ENCODE measurements around the gene VAC14.

VAC14 gene

GRCh38 chr16:70754371-70754770, 46.6 kb downstream of the VAC14 start:
- Histone ChIP-seq H3K27me3 (no peaks in the 10 kb centered on the region), H3K36me3 (peaks cover 47% of the 10 kb centered on the region), H3K4me2 (0 out of 2 replicates have a peak overlapping the region, but pooled peaks have one; percentile 12), H3K4me1 (peaks cover 79% of the 10 kb centered on the region), H3K9me3 (no peaks in the 10 kb centered on the region), H3K4me3 (no peak overlapping the region), H3K9ac (no peak overlapping the region), H3K27ac (peak overlapping the region; percentile 94), H4K20me1 (no peaks in the 10 kb centered on the region)
- no peak for TF ChIP-seq Cebpa-rat (IDR thresholded peaks at IDR 0.05)

DNA sequence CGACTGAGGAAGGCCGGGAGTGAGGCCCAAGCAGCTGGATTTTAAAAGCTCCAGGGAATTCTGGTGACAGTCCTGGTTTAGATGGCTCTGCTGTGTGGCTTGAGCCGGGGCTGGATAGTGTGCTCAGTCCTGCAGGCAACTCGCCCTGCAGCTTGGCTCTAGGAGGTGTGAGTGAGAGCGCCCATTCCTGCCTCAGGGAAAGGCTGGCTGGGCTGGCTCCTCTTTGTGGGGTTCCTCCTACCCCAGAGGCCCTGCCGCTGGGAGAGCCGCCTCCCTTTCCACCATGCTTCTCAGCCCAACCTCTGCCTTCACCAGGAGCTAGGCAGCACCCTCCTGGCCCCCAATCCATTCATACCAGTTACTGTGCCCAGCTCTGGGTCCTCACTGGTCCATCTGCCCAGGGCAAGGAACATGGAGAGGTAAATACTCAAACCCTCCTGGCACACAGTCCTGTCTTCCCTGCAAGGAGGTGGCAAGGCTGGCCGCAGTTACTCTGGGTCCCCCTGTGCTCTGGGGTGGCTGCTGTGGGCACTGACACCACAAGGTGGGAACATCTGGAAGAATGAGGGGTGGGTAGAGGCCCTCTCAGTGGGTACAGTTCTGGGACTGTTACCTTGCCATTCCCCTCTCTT, 47.1 kb downstream of the VAC14 start:
- peaks cover 79% of the 10 kb centered on the region for H3K4me1 ChIP-seq
- 0 out of 2 replicates have a peak overlapping the region, but pooled peaks have one; percentile 12 for H3K4me2 ChIP-seq

GRCh38 chr16:70753228-70753627, 47.7 kb downstream of the VAC14 start:
- 0 out of 2 replicates have a peak overlapping the region, but pooled peaks have one; percentile 15 for H3K9ac ChIP-seq
- H3K27ac ChIP-seq, result peak overlapping the region; percentile 94
- peaks cover 38% of the 10 kb centered on the region for H3K36me3 ChIP-seq
- peaks cover 84% of the 10 kb centered on the region for H3K4me1 ChIP-seq
- no peak for TF ChIP-seq Cebpa-rat (IDR thresholded peaks at IDR 0.05)
- no peak overlapping the region for H3K4me3 ChIP-seq
- no peaks in the 10 kb centered on the region for H3K27me3 ChIP-seq
- peak overlapping the region; percentile 91; the same call in 1 of the 2 replicates for H3K4me2 ChIP-seq
- no peaks in the 10 kb centered on the region for H3K9me3 ChIP-seq
- no peaks in the 10 kb centered on the region for H4K20me1 ChIP-seq

More for the DNA sequence above, 47.1 kb downstream of the VAC14 start:
- H3K9me3 ChIP-seq, result no peaks in the 10 kb centered on the region
- no peak for TF ChIP-seq Cebpa-rat (IDR thresholded peaks at IDR 0.05)
- H3K4me3 ChIP-seq, result no peak overlapping the region
- H3K27me3 ChIP-seq, result no peaks in the 10 kb centered on the region
- peak overlapping the region; percentile 94 for H3K27ac ChIP-seq
- H3K36me3 ChIP-seq, result peaks cover 41% of the 10 kb centered on the region
- no peak overlapping the region for H3K9ac ChIP-seq
- no peaks in the 10 kb centered on the region for H4K20me1 ChIP-seq

DNA sequence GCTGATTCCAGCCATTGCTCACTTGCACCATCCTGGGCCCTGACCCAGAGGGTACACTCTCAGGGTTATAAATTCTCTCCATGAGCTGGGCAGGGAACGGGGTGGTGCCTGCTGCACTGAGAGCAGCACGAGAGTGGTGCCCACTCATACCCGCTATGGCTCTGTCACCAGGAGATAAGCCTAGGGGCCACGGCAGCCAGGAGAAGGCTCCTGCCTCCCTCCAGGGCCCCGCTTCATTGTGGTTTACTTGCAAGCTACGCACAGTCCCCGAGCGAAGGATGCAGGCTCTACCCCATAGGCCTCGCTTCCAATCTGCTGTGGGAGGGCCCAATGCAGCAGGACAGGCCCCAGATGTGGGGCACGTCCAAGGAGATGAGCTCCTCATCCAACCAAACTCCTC, 48.5 kb downstream of the VAC14 start:
- H3K4me2 ChIP-seq, result peak overlapping the region; percentile 91
- peak overlapping the region; percentile 94 for H3K27ac ChIP-seq
- H3K9ac ChIP-seq, result no peak overlapping the region
- H3K4me3 ChIP-seq, result no peak overlapping the region
- peaks cover 88% of the 10 kb centered on the region for H3K4me1 ChIP-seq
- no peaks in the 10 kb centered on the region for H3K27me3 ChIP-seq
- H3K9me3 ChIP-seq, result no peaks in the 10 kb centered on the region
- no peak for TF ChIP-seq Cebpa-rat (IDR thresholded peaks at IDR 0.05)
- H3K36me3 ChIP-seq, result peaks cover 34% of the 10 kb centered on the region
- no peaks in the 10 kb centered on the region for H4K20me1 ChIP-seq

DNA sequence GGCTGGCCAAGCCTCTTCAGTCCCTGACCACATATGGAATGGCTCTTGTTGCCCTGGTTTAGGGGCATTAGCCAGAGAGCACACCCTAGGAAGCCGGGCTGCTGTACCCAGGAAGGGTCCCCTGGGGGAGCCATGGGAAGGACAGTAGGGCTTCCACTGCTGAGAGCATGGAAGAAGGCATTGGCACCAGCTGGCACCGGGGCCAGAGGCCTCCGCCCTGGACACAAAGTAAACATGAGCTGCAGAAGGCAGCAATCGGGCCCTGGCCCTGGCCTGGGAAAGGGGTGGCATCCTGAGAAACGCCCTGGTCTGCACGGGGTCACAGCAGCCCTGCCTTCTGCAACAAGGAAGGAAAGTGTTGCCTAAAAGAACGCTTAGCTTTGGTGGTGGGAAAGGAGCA, 49.4 kb downstream of the VAC14 start:
- Histone ChIP-seq H3K9ac (peak overlapping the region; percentile 75), H3K27ac (peak overlapping the region; percentile 94), H3K36me3 (peaks cover 26% of the 10 kb centered on the region), H3K9me3 (no peaks in the 10 kb centered on the region), H3K4me1 (peaks cover 93% of the 10 kb centered on the region), H3K4me3 (0 out of 2 replicates have a peak overlapping the region, but pooled peaks have one; percentile 39), H3K27me3 (no peaks in the 10 kb centered on the region), H4K20me1 (no peaks in the 10 kb centered on the region), H3K4me2 (peak overlapping the region; percentile 91)
- no peak for TF ChIP-seq Cebpa-rat (IDR thresholded peaks at IDR 0.05)

- no peak for TF ChIP-seq Cebpa-rat (IDR thresholded peaks at IDR 0.05)
- Histone ChIP-seq H3K27me3 (no peaks in the 10 kb centered on the region), H3K4me1 (peaks cover 93% of the 10 kb centered on the region), H3K9ac (peak overlapping the region; percentile 75), H4K20me1 (no peaks in the 10 kb centered on the region), H3K4me3 (peak overlapping the region; percentile 39; the same call in 1 of the 2 replicates), H3K27ac (peak overlapping the region; percentile 94), H3K36me3 (peaks cover 20% of the 10 kb centered on the region), H3K4me2 (peak overlapping the region; percentile 91), H3K9me3 (no peaks in the 10 kb centered on the region)
Observed at GRCh38 chr16:70750893-70751467, 50.0 kb downstream of the VAC14 start.

DNA sequence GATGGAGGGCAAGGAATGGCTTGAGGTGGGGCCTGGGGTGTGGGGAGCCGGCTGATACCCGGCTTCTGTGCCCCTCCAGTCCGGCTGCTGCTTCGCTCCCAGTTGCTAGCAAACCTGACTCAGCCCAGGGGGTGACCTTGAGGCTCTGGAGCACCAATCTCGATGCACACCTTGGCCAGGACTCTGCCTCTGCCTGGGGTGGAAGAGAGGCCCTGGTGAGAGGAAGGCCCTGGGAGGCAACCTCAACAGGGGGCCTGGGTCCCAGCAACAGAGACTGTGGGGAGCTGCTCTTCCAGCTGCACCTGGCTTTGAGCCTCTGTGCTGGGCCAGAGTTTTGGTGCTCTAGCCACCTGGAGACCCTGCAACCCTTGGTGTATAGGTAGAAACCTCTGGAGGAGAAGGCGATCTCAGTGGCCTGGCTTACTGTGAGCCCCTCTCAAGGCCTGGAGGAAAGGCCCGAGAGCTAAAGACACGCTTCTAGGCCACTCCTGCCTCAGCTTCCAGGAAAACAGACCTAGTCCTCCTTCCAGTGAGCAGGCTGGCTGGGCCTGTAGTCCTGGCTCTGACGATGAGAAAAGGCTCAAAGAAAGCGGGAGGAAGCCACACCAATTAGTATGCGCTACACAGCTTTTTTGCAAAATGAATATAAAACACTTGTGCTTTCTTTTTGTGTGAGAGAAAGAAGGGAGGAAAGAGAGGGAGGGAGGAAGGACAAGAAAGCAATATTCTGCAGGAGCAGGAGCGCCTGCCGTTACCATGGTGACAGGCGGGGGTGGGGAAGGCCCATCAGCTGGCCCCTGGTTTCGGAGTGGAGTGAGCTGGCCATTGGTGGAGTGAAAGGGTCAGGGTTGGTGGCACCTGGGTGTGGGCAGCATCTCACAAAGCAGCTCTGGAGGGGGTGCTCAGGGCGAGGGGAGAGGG, 51.0 kb downstream of the VAC14 start:
- H3K9me3 ChIP-seq, result no peaks in the 10 kb centered on the region
- peak overlapping the region; percentile 75 for H3K9ac ChIP-seq
- no peaks in the 10 kb centered on the region for H3K27me3 ChIP-seq
- no peaks in the 10 kb centered on the region for H4K20me1 ChIP-seq
- peaks cover 17% of the 10 kb centered on the region; the same call in 1 of the 2 replicates for H3K36me3 ChIP-seq
- peaks cover 96% of the 10 kb centered on the region for H3K4me1 ChIP-seq
- H3K4me2 ChIP-seq, result peak overlapping the region; percentile 91
- TF ChIP-seq Cebpa-rat (IDR thresholded peaks at IDR 0.05), result no peak
- H3K4me3 ChIP-seq, result no peak overlapping the region
- peak overlapping the region; percentile 94 for H3K27ac ChIP-seq

GRCh38 chr16:70749006-70749678, 51.8 kb downstream of the VAC14 start:
- Histone ChIP-seq H3K27ac (peak overlapping the region; percentile 94), H3K4me2 (peak overlapping the region; percentile 91), H3K9ac (peak overlapping the region; percentile 75), H4K20me1 (no peaks in the 10 kb centered on the region), H3K9me3 (no peaks in the 10 kb centered on the region), H3K4me3 (no peak overlapping the region), H3K27me3 (no peaks in the 10 kb centered on the region), H3K36me3 (peaks cover 20% of the 10 kb centered on the region), H3K4me1 (peaks cover 100% of the 10 kb centered on the region)
- TF ChIP-seq Cebpa-rat (IDR thresholded peaks at IDR 0.05), result no peak
